Measurements from ENCODE around the gene ANKDD1A. TPM values are rescaled to one million over a fixed set of nuclear protein-coding genes. Genes with fewer than 3 reads are reported as not detected.

Gene ANKDD1A
- total RNA-seq, 2 donors from 2014 or later = 0.96 to 2.2 TPM

DNA sequence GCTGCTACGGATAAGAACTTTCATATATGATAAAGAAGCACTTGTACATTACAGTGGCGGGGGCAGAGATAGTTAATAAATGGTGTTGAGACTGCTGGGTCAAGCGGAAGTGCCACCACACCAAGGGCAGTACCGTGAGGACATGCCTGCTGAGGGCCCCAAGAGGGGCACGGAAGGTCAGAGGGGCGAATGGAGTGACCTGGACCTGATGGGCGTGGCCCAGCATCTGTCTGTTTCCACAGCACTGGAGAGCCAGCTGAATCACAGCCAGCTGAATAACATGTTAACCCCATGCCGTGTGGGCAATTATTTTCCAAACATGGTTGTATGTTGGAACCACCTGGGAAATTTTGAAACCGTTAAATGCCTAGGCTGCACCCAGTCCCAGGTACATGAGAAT lies 37.2 kb downstream of the ANKDD1A start:
- H3K4me1 ChIP-seq = no peaks in the 10 kb centered on the region
- no peak for TF ChIP-seq CTCF (IDR thresholded peaks at IDR 0.05)
- no peak for DNase-seq (ENCODE audit: low spot score)
- no peaks in the 10 kb centered on the region for H3K27me3 ChIP-seq
- no peaks in the 10 kb centered on the region for H3K36me3 ChIP-seq
- H3K27ac ChIP-seq = no peak overlapping the region
- H3K9me3 ChIP-seq = no peaks in the 10 kb centered on the region
- no peak overlapping the region for H3K4me3 ChIP-seq

- no peak for TF ChIP-seq CTCF (IDR thresholded peaks at IDR 0.05)
- no peaks in the 10 kb centered on the region for H3K4me1 ChIP-seq
Measured at GRCh38 chr15:64949383-64950186, 37.9 kb downstream of the ANKDD1A start.

GRCh38 chr15:64950888-64951287 lies 39.2 kb downstream of the ANKDD1A start:
- TF ChIP-seq CTCF (IDR thresholded peaks at IDR 0.05) = no peak
- Histone ChIP-seq H3K27ac (no peak overlapping the region), H3K4me3 (no peak overlapping the region), H3K36me3 (peaks cover 9% of the 10 kb centered on the region), H3K4me1 (no peaks in the 10 kb centered on the region), H3K9me3 (no peaks in the 10 kb centered on the region), H3K27me3 (no peaks in the 10 kb centered on the region)
- no peak for DNase-seq (ENCODE audit: low spot score)

More at GRCh38 chr15:64949383-64950186, 37.9 kb downstream of the ANKDD1A start:
- Histone ChIP-seq H3K36me3 (no peaks in the 10 kb centered on the region), H3K4me3 (no peak overlapping the region), H3K27ac (no peak overlapping the region), H3K27me3 (no peaks in the 10 kb centered on the region), H3K9me3 (no peaks in the 10 kb centered on the region)
- no peak for DNase-seq (ENCODE audit: low spot score)

GRCh38 chr15:64951777-64952418 lies 40.2 kb downstream of the ANKDD1A start:
- H3K36me3 ChIP-seq = peaks cover 15% of the 10 kb centered on the region
- TF ChIP-seq CTCF (IDR thresholded peaks at IDR 0.05) = no peak
- no peak for DNase-seq (ENCODE audit: low spot score)
- H3K27ac ChIP-seq = no peak overlapping the region
- no peaks in the 10 kb centered on the region for H3K9me3 ChIP-seq
- H3K4me3 ChIP-seq = no peak overlapping the region
- no peaks in the 10 kb centered on the region for H3K27me3 ChIP-seq
- H3K4me1 ChIP-seq = no peaks in the 10 kb centered on the region

GRCh38 chr15:64954395-64954794 lies 42.7 kb downstream of the ANKDD1A start:
- Histone ChIP-seq H3K4me1 (no peaks in the 10 kb centered on the region), H3K4me3 (no peak overlapping the region), H3K36me3 (peaks cover 30% of the 10 kb centered on the region), H3K27me3 (no peaks in the 10 kb centered on the region), H3K27ac (no peak overlapping the region), H3K9me3 (no peaks in the 10 kb centered on the region)
- DNase-seq (ENCODE audit: low spot score) = no peak
- TF ChIP-seq CTCF (IDR thresholded peaks at IDR 0.05) = no peak
